SK-N-SH treated with all-trans-retinoic acid at 6 μM for 48 hours (cell line): ENCODE data around the gene FANCD2.

Experiments
- ATAC-seq: fragments of 200-7000 bp; cut with Tn5 transposase; 3 replicates; pipeline ENCODE4 v1.9.1; 2020; ENCODE audit warnings: mild to moderate bottlenecking, moderate library complexity
- BACH2 ChIP-seq: fragments of 250-450 bp; sonication (Bioruptor Pico); IDR thresholded peaks from 2 replicates; pipeline ENCODE4 v1.9.0; 2021; ENCODE audit warnings: mild to moderate bottlenecking, borderline replicate concordance
- CSDC2 ChIP-seq: fragments of 250-450 bp; sonication (Bioruptor Pico); IDR thresholded peaks from 2 replicates; pipeline ENCODE4 v1.5.0; 2020; ENCODE audit warnings: mild to moderate bottlenecking, moderate library complexity
- ESRRG ChIP-seq: fragments of 250-450 bp; sonication (Bioruptor Pico); IDR thresholded peaks from 2 replicates; pipeline ENCODE4 v1.6.1; 2021; ENCODE audit warnings: mild to moderate bottlenecking
- GLIS3 ChIP-seq: fragments of 250-450 bp; sonication (Bioruptor Pico); IDR thresholded peaks from 2 replicates; pipeline ENCODE4 v1.5.0; 2020; ENCODE audit warnings: mild to moderate bottlenecking, moderate library complexity
- ISL1 ChIP-seq: fragments of 250-450 bp; sonication (Bioruptor Pico); IDR thresholded peaks from 2 replicates; pipeline ENCODE4 v2.1.2; 2022; ENCODE audit warnings: mild to moderate bottlenecking, moderate library complexity
- OSR1 ChIP-seq: fragments of 250-450 bp; sonication (Bioruptor Pico); IDR thresholded peaks from 2 replicates; pipeline ENCODE4 v1.8.0; 2022; ENCODE audit warnings: moderate library complexity, mild to moderate bottlenecking, inconsistent platforms
- PATZ1 ChIP-seq: fragments of 250-450 bp; sonication (Bioruptor Pico); IDR thresholded peaks from 2 replicates; pipeline ENCODE4 v1.8.0; 2020; ENCODE audit warnings: mild to moderate bottlenecking, moderate library complexity, borderline replicate concordance
- POU6F1 ChIP-seq: fragments of 250-450 bp; sonication (Bioruptor Pico); IDR thresholded peaks from 2 replicates; pipeline ENCODE4 v1.8.0; 2021; ENCODE audit warnings: low read depth, mild to moderate bottlenecking, moderate library complexity, borderline replicate concordance
- PPARA ChIP-seq: fragments of 250-450 bp; sonication (Bioruptor Pico); IDR thresholded peaks from 2 replicates; pipeline ENCODE4 v1.5.0; 2020; ENCODE audit warnings: mild to moderate bottlenecking, borderline replicate concordance
- RARB ChIP-seq: fragments of 250-450 bp; sonication (Bioruptor Pico); IDR thresholded peaks from 2 replicates; pipeline ENCODE4 v1.8.0; 2021; ENCODE audit warnings: mild to moderate bottlenecking, moderate library complexity
- SNAI2 ChIP-seq: fragments of 250-450 bp; sonication (Bioruptor Pico); IDR thresholded peaks from 2 replicates; pipeline ENCODE4 v1.5.0; 2020; ENCODE audit warnings: mild to moderate bottlenecking, moderate library complexity
- TCF4 ChIP-seq: fragments of 250-450 bp; sonication (Bioruptor Pico); IDR thresholded peaks from 2 replicates; pipeline ENCODE4 v1.8.0; 2021; ENCODE audit warnings: mild to moderate bottlenecking, moderate library complexity, borderline replicate concordance
- TOX ChIP-seq: fragments of 250-450 bp; sonication (Bioruptor Pico); IDR thresholded peaks from 2 replicates; pipeline ENCODE4 v1.8.0; 2021; ENCODE audit warnings: mild to moderate bottlenecking, moderate library complexity, borderline replicate concordance
- ZFP3 ChIP-seq: fragments of 250-450 bp; sonication (Bioruptor Pico); IDR thresholded peaks from 2 replicates; pipeline ENCODE4 v1.5.0; 2020; ENCODE audit warnings: mild to moderate bottlenecking, moderate library complexity
- ZFP30 ChIP-seq: fragments of 450-650 bp; formaldehyde crosslinking; IDR thresholded peaks from 2 replicates; pipeline ENCODE4 v1.5.0; 2022; ENCODE audit warnings: mild to moderate bottlenecking, moderate library complexity
- ZNF565 ChIP-seq: fragments of 450-650 bp; formaldehyde crosslinking; conservative IDR thresholded peaks from 2 replicates; pipeline ENCODE4 v1.5.0; 2020; ENCODE audit warnings: low read depth, mild to moderate bottlenecking, moderate library complexity
- ZNF8 ChIP-seq: fragments of 450-650 bp; formaldehyde crosslinking; IDR thresholded peaks from 2 replicates; pipeline ENCODE4 v1.5.0; 2020; ENCODE audit warnings: mild to moderate bottlenecking, moderate library complexity
- TF ChIP-seq, protein P1 (sequence below): fragments of 250-450 bp; sonication (Bioruptor Pico); IDR thresholded peaks from 2 replicates; pipeline ENCODE4 v1.5.0; 2020; ENCODE audit warnings: mild to moderate bottlenecking, moderate library complexity

FANCD2 gene

DNA sequence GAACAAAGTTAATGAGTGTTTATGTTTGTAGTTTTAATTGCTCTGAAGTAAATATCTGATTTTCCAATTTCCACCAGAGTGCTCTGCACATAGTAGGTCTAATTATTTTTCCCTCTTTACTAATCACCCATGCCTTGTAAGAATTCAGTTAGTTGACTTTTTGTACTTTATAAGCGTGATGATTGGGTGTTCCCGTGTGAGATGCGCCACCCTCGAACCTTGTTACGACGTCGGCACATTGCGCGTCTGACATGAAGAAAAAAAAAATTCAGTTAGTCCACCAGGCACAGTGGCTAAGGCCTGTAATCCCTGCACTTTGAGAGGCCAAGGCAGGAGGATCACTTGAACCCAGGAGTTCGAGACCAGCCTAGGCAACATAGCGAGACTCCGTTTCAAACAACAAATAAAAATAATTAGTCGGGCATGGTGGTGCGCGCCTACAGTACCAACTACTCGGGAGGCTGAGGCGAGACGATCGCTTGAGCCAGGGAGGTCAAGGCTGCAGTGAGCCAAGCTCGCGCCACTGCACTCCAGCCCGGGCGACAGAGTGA is 114.8 kb downstream of the FANCD2 start:
- TF ChIP-seq PATZ1 (CRISPR knock-in tag) (no peak), ESRRG (CRISPR knock-in tag) (no peak)
- TF ChIP-seq, all 23 proteins: peak for 0
- ATAC-seq = no peak

DNA sequence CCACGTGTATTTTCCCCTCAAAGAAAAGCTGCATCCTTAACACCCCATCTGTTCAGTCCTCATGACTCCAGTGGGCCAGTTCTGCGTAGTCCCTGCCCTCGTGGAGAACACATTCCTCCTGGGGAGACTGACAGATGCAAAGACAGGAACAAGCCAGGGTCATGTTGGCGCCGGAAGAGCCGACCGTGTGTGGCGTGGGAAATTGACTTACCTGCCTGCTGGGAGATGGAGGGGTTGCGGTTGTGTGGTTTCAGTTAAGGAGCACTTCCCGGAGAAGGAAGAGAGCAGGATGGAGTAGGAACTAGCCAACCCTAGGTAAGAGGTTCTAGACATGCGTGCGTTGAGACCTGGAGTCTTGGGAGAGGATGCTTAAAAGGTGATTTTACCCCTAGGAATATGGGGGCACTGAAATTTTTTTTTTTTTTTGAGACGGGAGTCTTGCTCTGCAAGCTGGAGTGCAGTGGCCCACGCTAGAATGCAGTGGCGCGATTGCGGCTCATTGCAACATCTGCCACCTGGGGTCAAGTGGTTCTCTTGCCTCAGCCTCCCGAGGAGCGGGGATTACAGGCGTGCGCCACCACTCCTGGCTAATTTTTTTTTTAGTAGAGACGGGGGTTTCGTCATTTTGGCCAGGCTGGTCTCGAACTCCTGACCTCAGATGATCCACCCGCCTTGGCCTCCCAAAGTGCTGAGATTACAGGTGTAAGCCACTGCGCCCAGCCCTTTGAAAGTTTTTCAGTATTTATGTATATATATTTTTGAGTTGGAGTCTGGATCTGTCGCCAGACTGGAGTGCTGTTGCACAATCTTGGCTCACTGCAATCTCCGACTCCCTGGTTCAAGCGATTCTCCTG is 116.7 kb downstream of the FANCD2 start:
- no peak for ATAC-seq
- TF ChIP-seq GLIS3 (CRISPR knock-in tag) = no peak
- TF ChIP-seq BACH2 (CRISPR knock-in tag) = no peak
- TF ChIP-seq ZNF565 (CRISPR knock-in tag) = no peak

DNA sequence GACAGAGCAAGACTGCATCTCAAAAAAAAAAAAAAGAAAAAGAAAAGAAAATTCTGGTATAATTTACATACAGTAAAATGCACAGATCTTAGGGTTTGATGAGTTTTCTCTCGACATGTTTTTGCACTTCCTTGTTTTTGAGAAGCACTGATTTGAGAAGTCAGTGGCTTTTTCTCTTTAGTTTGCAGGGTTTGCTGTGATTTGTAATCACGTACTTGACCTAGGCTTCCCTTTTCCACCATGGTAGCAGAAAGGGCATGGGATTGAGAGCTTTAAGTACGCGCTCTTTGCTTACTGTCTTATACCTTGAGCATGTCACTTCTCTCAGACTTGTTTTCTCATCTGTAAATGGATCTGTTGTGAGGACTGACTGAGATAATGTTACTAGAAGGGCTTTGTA is 119.4 kb downstream of the FANCD2 start:
- no peak for ATAC-seq

DNA sequence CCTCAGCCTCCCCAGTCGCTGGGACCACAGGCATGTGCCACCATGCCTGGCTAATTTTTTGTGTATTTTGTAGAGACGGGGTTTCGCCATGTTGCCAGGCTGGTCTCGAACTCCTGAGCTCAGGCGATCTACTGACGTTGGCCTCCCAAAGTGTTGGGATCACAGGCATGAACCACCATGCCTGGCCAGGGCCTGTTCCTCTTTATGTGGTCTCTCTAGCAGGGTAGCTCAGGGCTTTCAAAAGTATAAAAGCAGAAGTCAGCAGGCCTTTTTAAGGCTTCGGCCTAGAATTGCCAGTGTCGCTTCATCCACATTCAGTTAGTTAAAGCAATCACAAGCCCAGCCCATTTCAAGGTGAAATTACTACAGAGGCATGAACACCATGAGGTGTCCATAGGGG is 123.0 kb downstream of the FANCD2 start:
- ATAC-seq = no peak
- no peak for TF ChIP-seq PPARA (CRISPR knock-in tag)
- no peak for TF ChIP-seq ZFP30 (CRISPR knock-in tag)
- TF ChIP-seq BACH2 (CRISPR knock-in tag) = no peak
- TF ChIP-seq ZNF8 (CRISPR knock-in tag) = no peak
- TF ChIP-seq, protein P1, sequence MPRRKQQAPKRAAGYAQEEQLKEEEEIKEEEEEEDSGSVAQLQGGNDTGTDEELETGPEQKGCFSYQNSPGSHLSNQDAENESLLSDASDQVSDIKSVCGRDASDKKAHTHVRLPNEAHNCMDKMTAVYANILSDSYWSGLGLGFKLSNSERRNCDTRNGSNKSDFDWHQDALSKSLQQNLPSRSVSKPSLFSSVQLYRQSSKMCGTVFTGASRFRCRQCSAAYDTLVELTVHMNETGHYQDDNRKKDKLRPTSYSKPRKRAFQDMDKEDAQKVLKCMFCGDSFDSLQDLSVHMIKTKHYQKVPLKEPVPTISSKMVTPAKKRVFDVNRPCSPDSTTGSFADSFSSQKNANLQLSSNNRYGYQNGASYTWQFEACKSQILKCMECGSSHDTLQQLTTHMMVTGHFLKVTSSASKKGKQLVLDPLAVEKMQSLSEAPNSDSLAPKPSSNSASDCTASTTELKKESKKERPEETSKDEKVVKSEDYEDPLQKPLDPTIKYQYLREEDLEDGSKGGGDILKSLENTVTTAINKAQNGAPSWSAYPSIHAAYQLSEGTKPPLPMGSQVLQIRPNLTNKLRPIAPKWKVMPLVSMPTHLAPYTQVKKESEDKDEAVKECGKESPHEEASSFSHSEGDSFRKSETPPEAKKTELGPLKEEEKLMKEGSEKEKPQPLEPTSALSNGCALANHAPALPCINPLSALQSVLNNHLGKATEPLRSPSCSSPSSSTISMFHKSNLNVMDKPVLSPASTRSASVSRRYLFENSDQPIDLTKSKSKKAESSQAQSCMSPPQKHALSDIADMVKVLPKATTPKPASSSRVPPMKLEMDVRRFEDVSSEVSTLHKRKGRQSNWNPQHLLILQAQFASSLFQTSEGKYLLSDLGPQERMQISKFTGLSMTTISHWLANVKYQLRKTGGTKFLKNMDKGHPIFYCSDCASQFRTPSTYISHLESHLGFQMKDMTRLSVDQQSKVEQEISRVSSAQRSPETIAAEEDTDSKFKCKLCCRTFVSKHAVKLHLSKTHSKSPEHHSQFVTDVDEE (CRISPR knock-in tag) = no peak
- no peak for TF ChIP-seq OSR1 (CRISPR knock-in tag)
- no peak for TF ChIP-seq TOX
- no peak for TF ChIP-seq TCF4
- no peak for TF ChIP-seq ISL1 (CRISPR knock-in tag)
- TF ChIP-seq POU6F1 (CRISPR knock-in tag) = no peak
- no peak for TF ChIP-seq SNAI2 (CRISPR knock-in tag)
- TF ChIP-seq CSDC2 (CRISPR knock-in tag) = no peak
- TF ChIP-seq ZFP3 (CRISPR knock-in tag) = no peak
- TF ChIP-seq RARB (CRISPR knock-in tag) = no peak
- TF ChIP-seq GLIS3 (CRISPR knock-in tag) = no peak
- no peak for TF ChIP-seq ZNF565 (CRISPR knock-in tag)
- TF ChIP-seq ESRRG (CRISPR knock-in tag) = no peak
- TF ChIP-seq PATZ1 (CRISPR knock-in tag) = no peak

More for the DNA sequence above, 119.4 kb downstream of the FANCD2 start:
- TF ChIP-seq CSDC2 (CRISPR knock-in tag) (no peak), ESRRG (CRISPR knock-in tag) (no peak), BACH2 (CRISPR knock-in tag) (no peak), GLIS3 (CRISPR knock-in tag) (no peak)
- TF ChIP-seq, protein P1 (CRISPR knock-in tag) = no peak
